Measurements from ENCODE around the gene ALDOA. TPM values are rescaled to one million over a fixed set of nuclear protein-coding genes. Genes with fewer than 3 reads are reported as not detected.

ALDOA gene
- total RNA-seq, 2 donors from 2014 or later = 1,789 to 1,983 TPM

DNA sequence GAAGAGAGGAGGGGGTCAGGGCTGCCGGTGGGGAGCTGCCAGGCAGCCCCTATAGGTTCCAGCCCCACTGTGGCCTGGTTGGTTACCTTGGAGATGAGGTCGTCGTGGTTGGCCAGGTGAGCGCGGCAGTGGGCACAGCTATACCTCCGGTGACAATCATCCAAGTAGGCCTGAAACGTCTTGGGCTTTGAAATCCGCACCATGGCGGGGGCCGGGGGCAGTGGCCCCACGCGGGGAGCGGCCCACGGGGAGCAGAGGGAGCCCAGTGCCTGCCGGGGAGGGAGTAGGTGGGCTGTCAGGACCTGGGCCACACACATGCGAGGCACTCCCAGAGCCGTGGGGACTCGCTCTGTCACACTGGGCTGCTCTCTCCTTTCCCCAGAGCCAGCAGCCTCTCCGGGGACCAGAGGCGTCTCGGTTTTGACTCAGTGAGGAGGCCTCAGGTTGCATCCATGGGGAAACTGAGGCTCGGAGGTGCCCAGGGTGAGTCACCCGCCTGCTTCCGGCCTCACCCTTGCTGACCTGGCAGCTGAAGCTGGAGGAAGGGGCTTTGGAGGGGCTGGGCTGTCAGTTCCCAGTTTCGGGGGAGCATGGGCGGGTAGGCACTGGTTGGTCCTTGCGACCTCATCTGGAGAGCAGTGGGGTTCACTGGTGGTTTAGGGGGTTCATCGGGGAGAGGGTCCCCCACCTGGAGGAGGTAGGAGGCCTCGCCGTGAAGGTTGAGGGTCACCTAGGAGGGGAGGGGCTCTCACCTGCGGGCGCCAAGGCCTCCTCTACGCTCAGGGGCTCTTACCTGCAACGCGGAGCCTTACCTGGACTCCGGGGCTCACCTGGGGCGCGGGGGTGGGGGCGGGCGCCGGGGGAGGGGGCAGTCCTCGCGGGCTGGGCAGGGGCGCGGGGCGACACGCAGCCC is 29.9 kb downstream of the ALDOA start:
- H3K27me3 Mint-ChIP-seq = no peaks in the 10 kb centered on the region
- peak overlapping the region; percentile 74 to 88 for H3K27ac Mint-ChIP-seq
- ATAC-seq (no peak), DNase-seq (ENCODE audit: low spot score) (no peak)
- peak overlapping the region; percentile 78 for H3K4me3 Mint-ChIP-seq
- H3K36me3 Mint-ChIP-seq = peaks cover 11% of the 10 kb centered on the region
- peaks cover 30 to 36% of the 10 kb centered on the region in 2 donors for H3K4me1 Mint-ChIP-seq (ENCODE audit: low read depth in 2 of 2)
- H3K9me3 Mint-ChIP-seq = peaks cover 5% of the 10 kb centered on the region

GRCh38 chr16:30096105-30096861 is 30.7 kb downstream of the ALDOA start, which contains the start of gene YPEL3:
TSS of gene YPEL3 (minus strand) at chr16:30096213. CDS start at chr16:30095482, 731 bp downstream.
- peak within 1 kb of the TSS; percentile 78 for H3K4me3 Mint-ChIP-seq
- peak; percentile 81 to 84 for ATAC-seq
- peaks cover 30 to 36% of the 10 kb centered on the region in 2 donors for H3K4me1 Mint-ChIP-seq (ENCODE audit: low read depth in 2 of 2)
- H3K27ac Mint-ChIP-seq = peak within 1 kb of the TSS; percentile 84 to 88
- peak; percentile 95 for DNase-seq (ENCODE audit: low spot score)
- no peaks in the 10 kb centered on the region for H3K27me3 Mint-ChIP-seq
- H3K36me3 Mint-ChIP-seq = peaks cover 11% of the 10 kb centered on the region
- peaks cover 5% of the 10 kb centered on the region for H3K9me3 Mint-ChIP-seq

- DNase-seq (ENCODE audit: low spot score) (no peak), ATAC-seq (no peak)
- no peaks in the 10 kb centered on the region for H3K27me3 Mint-ChIP-seq
- H3K4me1 Mint-ChIP-seq (ENCODE audit: low read depth in 2 of 2) = peaks cover 25 to 31% of the 10 kb centered on the region in 2 donors
- peak overlapping the region; percentile 76 to 84 for H3K27ac Mint-ChIP-seq
- peak overlapping the region; percentile 57 for H3K4me3 Mint-ChIP-seq
- H3K36me3 Mint-ChIP-seq = peaks cover 11% of the 10 kb centered on the region
- peaks cover 5% of the 10 kb centered on the region for H3K9me3 Mint-ChIP-seq
Observed at GRCh38 chr16:30096862-30097563, 31.5 kb downstream of the ALDOA start.

- H3K9me3 Mint-ChIP-seq = no peaks in the 10 kb centered on the region
- ATAC-seq (no peak), DNase-seq (ENCODE audit: low spot score) (no peak)
- H3K36me3 Mint-ChIP-seq = no peaks in the 10 kb centered on the region
- H3K27me3 Mint-ChIP-seq = no peaks in the 10 kb centered on the region
- peaks cover 0 to 2% of the 10 kb centered on the region in 2 donors for H3K4me1 Mint-ChIP-seq (ENCODE audit: low read depth in 2 of 2)
- no peak overlapping the region for H3K4me3 Mint-ChIP-seq
- H3K27ac Mint-ChIP-seq = no peak overlapping the region
Observed at GRCh38 chr16:30104090-30104489, 38.5 kb downstream of the ALDOA start.

DNA sequence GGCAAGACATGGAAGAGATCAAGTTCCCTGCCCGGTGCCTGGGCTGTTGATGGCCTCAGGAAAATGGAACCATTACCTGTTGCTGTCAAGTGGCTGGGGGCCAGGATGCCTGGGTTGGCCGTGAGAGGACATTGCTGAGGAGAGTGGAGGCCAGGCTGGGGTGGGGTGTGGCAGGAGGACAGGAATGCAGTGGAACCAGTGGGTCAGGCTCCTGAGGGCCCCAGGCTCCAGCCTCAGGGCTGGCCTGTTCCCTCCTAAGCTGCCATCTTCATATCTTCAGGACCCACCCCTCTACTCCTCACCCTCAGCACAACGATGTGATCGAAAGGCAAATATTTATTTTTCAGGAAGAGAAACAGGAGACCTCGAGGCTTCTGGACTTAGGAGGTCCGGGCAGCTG is 38.9 kb downstream of the ALDOA start:
- DNase-seq (ENCODE audit: low spot score) (no peak), ATAC-seq (no peak)
- H3K4me1 Mint-ChIP-seq (ENCODE audit: low read depth in 2 of 2) = peaks cover 0 to 2% of the 10 kb centered on the region in 2 donors
- H3K4me3 Mint-ChIP-seq = no peak overlapping the region
- H3K27ac Mint-ChIP-seq = no peak overlapping the region
- no peaks in the 10 kb centered on the region for H3K36me3 Mint-ChIP-seq
- H3K9me3 Mint-ChIP-seq = no peaks in the 10 kb centered on the region
- H3K27me3 Mint-ChIP-seq = no peaks in the 10 kb centered on the region

DNA sequence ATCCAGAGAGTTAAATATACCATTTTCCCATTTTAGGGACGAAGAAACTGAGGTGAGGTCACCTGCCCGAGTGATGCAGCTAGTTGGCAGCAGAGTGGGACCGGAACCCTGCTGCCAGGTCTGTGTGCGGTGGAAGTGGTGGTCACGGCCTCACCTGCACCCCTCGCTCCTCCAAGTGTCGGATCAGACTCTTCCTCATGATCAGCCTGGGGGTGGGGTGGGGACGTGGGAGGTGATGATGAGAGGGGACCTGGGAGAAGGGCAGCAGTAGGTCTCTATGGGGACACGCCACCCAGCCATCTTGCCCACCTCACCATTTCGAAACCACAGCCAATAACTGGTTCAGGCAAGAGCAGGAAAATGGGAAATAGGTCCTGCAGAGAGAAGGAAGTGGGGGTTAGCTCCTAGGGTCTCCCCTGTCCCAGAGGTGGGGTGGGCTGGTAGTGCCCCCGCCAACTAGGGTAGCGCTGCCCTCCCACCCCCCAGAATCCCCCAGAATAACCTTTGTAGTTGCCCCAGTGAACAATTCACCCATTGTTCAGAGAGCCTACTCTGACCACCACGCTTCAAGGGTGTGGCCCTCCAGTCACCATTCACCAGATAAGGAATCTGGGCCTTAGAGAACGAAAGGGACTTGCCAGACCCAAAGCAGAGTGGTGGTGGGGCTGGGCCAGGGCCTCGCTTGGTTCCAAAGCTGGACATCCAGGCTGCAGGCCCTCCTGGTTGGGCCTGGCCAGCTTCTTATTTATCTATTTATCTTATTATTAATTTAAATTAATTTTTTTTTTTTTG is 42.7 kb downstream of the ALDOA start:
- DNase-seq (ENCODE audit: low spot score) (no peak), ATAC-seq (no peak)
- Mint-ChIP-seq H3K4me1 (ENCODE audit: low read depth in 2 of 2) (peaks cover 0 to 7% of the 10 kb centered on the region in 2 donors), H3K4me3 (no peak overlapping the region), H3K36me3 (no peaks in the 10 kb centered on the region), H3K27me3 (no peaks in the 10 kb centered on the region), H3K27ac (no peak overlapping the region), H3K9me3 (no peaks in the 10 kb centered on the region)

DNA sequence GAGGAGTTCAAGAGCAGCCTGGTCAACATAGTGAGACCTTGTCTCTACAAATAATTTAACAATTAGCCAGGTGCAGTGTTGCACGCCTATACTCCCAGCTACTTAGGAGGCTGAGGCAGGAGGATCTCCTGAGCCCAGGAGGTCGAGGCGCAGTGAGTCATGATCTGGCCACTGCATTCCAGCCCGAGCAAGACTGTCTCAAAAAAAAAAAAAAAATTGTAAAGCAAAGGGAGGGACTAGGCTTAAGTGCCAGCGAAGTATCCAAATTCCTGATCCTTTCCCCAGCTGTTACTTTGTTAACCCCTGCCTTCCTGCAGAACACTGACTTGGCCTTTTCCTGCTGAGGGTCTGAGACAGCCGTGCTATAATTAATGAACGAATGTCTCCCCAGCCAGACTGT is 45.1 kb downstream of the ALDOA start:
- no peak overlapping the region for H3K27ac Mint-ChIP-seq
- peaks cover 0 to 7% of the 10 kb centered on the region in 2 donors for H3K4me1 Mint-ChIP-seq (ENCODE audit: low read depth in 2 of 2)
- DNase-seq (ENCODE audit: low spot score) = no peak
- no peak overlapping the region for H3K4me3 Mint-ChIP-seq
- no peaks in the 10 kb centered on the region for H3K9me3 Mint-ChIP-seq
- H3K27me3 Mint-ChIP-seq = no peaks in the 10 kb centered on the region
- no peaks in the 10 kb centered on the region for H3K36me3 Mint-ChIP-seq
- ATAC-seq = no peak

- H3K27ac Mint-ChIP-seq = no peak overlapping the region
- H3K4me3 Mint-ChIP-seq = no peak overlapping the region
- no peaks in the 10 kb centered on the region for H3K27me3 Mint-ChIP-seq
- no peaks in the 10 kb centered on the region for H3K36me3 Mint-ChIP-seq
- DNase-seq (ENCODE audit: low spot score) = no peak
- ATAC-seq = peak; percentile 67 to 71
- no peaks in the 10 kb centered on the region for H3K9me3 Mint-ChIP-seq
- peaks cover 0 to 4% of the 10 kb centered on the region in 2 donors for H3K4me1 Mint-ChIP-seq (ENCODE audit: low read depth in 2 of 2)
Observed at GRCh38 chr16:30112197-30113030, 46.9 kb downstream of the ALDOA start.

- DNase-seq (ENCODE audit: low spot score) (no peak), ATAC-seq (peak; percentile 13 to 18)
- Mint-ChIP-seq H3K27ac (no peak within 1 kb of the TSS), H3K9me3 (no peaks in the 10 kb centered on the region), H3K4me1 (ENCODE audit: low read depth in 2 of 2) (peaks cover 0 to 4% of the 10 kb centered on the region in 2 donors), H3K4me3 (no peak within 1 kb of the TSS), H3K36me3 (no peaks in the 10 kb centered on the region), H3K27me3 (no peaks in the 10 kb centered on the region)
Observed at GRCh38 chr16:30113031-30113710, 47.6 kb downstream of the ALDOA start, which contains the start of gene GDPD3. TSS of gene GDPD3 (minus strand) at chr16:30113537. CDS start at chr16:30113478, 59 bp downstream.

GRCh38 chr16:30113711-30114333 is 48.3 kb downstream of the ALDOA start:
- Mint-ChIP-seq H3K27ac (no peak overlapping the region), H3K4me3 (no peak overlapping the region), H3K27me3 (no peaks in the 10 kb centered on the region), H3K9me3 (no peaks in the 10 kb centered on the region), H3K36me3 (no peaks in the 10 kb centered on the region), H3K4me1 (ENCODE audit: low read depth in 2 of 2) (peaks cover 0 to 4% of the 10 kb centered on the region in 2 donors)
- no peak for ATAC-seq
- no peak for DNase-seq (ENCODE audit: low spot score)

- ATAC-seq (no peak), DNase-seq (ENCODE audit: low spot score) (no peak)
- H3K36me3 Mint-ChIP-seq = no peaks in the 10 kb centered on the region
- no peaks in the 10 kb centered on the region for H3K9me3 Mint-ChIP-seq
- H3K27me3 Mint-ChIP-seq = no peaks in the 10 kb centered on the region
- H3K4me3 Mint-ChIP-seq = no peak overlapping the region
- H3K4me1 Mint-ChIP-seq (ENCODE audit: low read depth in 2 of 2) = peaks cover 2 to 4% of the 10 kb centered on the region in 2 donors
- no peak overlapping the region for H3K27ac Mint-ChIP-seq
Observed at GRCh38 chr16:30114411-30114810, 48.9 kb downstream of the ALDOA start.

All from natural killer cell treated with Interleukin-12 subunit alpha and Interleukin-12 subunit beta and Interleukin-15 and Interleukin-18, amount 100 ng/mL, for 72 hours (primary cell).